ENCODE measurements around the gene ARHGAP18. TPM values are rescaled to one million over a fixed set of nuclear protein-coding genes. Genes with fewer than 3 reads are reported as not detected.

ARHGAP18 gene
- total RNA-seq, 4 donors from 2014 or later: 2.8 to 9.0 (median 7.1) TPM

GRCh38 chr6:129684323-129684884 is 25.6 kb downstream of the ARHGAP18 start:
- Histone ChIP-seq H3K27ac (peak overlapping the region; percentile 63 to 84 (median 74)), H3K9me3 (no peaks in the 10 kb centered on the region), H3K36me3 (no peaks in the 10 kb centered on the region), H3K4me1 (peaks cover 6 to 37% (median 8%) of the 10 kb centered on the region in 3 donors), H3K27me3 (no peaks in the 10 kb centered on the region), H3K4me3 (no peak overlapping the region)
- intact Hi-C loops (cut with DNase I): no loop called here
- TF ChIP-seq CTCF (IDR thresholded peaks at IDR 0.05): no peak
- TF ChIP-seq POLR2A (IDR thresholded peaks at IDR 0.05): no peak
- no peak for DNase-seq
- WGBS, 2 donors: 83 to 86% methylated on average over 6 of the region's 6 CpGs

GRCh38 chr6:129683601-129684322 is 26.2 kb downstream of the ARHGAP18 start:
- 13 to 14% methylated on average over 9 of the region's 9 CpGs for WGBS, 2 donors
- no peaks in the 10 kb centered on the region for H3K27me3 ChIP-seq
- intact Hi-C loops (cut with DNase I): no loop called here
- no peaks in the 10 kb centered on the region for H3K36me3 ChIP-seq
- peak overlapping the region; percentile 63 to 84 (median 74) for H3K27ac ChIP-seq
- H3K4me3 ChIP-seq: no peak overlapping the region
- peak; percentile 17 for DNase-seq
- peaks cover 6 to 35% (median 8%) of the 10 kb centered on the region in 3 donors for H3K4me1 ChIP-seq
- TF ChIP-seq POLR2A (IDR thresholded peaks at IDR 0.05): peak in 1 of 4 donors; percentile 31
- TF ChIP-seq CTCF (IDR thresholded peaks at IDR 0.05): no peak
- H3K9me3 ChIP-seq: no peaks in the 10 kb centered on the region

- 95 to 97% methylated on average over 2 of the region's 2 CpGs for WGBS, 2 donors
- H3K4me1 ChIP-seq: peaks cover 6 to 45% (median 8%) of the 10 kb centered on the region in 3 donors
- intact Hi-C loops (cut with DNase I): no loop called here
Observed at GRCh38 chr6:129681913-129682205, 28.1 kb downstream of the ARHGAP18 start.

GRCh38 chr6:129680633-129681032 is 29.3 kb downstream of the ARHGAP18 start:
- Histone ChIP-seq H3K36me3 (no peaks in the 10 kb centered on the region), H3K27me3 (no peaks in the 10 kb centered on the region), H3K4me1 (peaks cover 6 to 35% (median 8%) of the 10 kb centered on the region in 3 donors), H3K4me3 (no peak overlapping the region), H3K27ac (no peak overlapping the region), H3K9me3 (no peaks in the 10 kb centered on the region)
- intact Hi-C loops (cut with DNase I): no loop called here
- DNase-seq: no peak
- 73 to 77% methylated on average over 4 of the region's 4 CpGs for WGBS, 2 donors
- TF ChIP-seq POLR2A (IDR thresholded peaks at IDR 0.05) (no peak), CTCF (IDR thresholded peaks at IDR 0.05) (no peak)

More at GRCh38 chr6:129681913-129682205, 28.1 kb downstream of the ARHGAP18 start:
- H3K36me3 ChIP-seq: no peaks in the 10 kb centered on the region
- H3K27me3 ChIP-seq: no peaks in the 10 kb centered on the region
- no peak for DNase-seq
- no peaks in the 10 kb centered on the region for H3K9me3 ChIP-seq
- no peak for TF ChIP-seq CTCF (IDR thresholded peaks at IDR 0.05)
- TF ChIP-seq POLR2A (IDR thresholded peaks at IDR 0.05): no peak
- H3K4me3 ChIP-seq: no peak overlapping the region
- peak overlapping the region in 2 of 4 donors; percentile 23 to 71 for H3K27ac ChIP-seq

- intact Hi-C loops (cut with DNase I): no loop called here
- H3K36me3 ChIP-seq: no peaks in the 10 kb centered on the region
- no peaks in the 10 kb centered on the region for H3K9me3 ChIP-seq
- no peak overlapping the region for H3K4me3 ChIP-seq
- H3K27me3 ChIP-seq: no peaks in the 10 kb centered on the region
- peaks cover 6 to 27% (median 7%) of the 10 kb centered on the region in 3 donors for H3K4me1 ChIP-seq
- TF ChIP-seq POLR2A (IDR thresholded peaks at IDR 0.05) (no peak), CTCF (IDR thresholded peaks at IDR 0.05) (no peak)
- no peak for DNase-seq
- H3K27ac ChIP-seq: peak overlapping the region in 2 of 4 donors; percentile 1 to 30
- WGBS, 2 donors: 76 to 95% methylated on average over 3 of the region's 3 CpGs
Observed at GRCh38 chr6:129679758-129680157, 30.2 kb downstream of the ARHGAP18 start.
